ENCODE data around the gene HSPA12B. TPM values are rescaled to one million over a fixed set of nuclear protein-coding genes. Genes with fewer than 3 reads are reported as not detected.

Gene HSPA12B
- polyA plus RNA-seq, 1 of the 3 experiments (the other 2 are of a cell fraction), result 0.46 TPM

GRCh38 chr20:3719046-3719445, 13.4 kb upstream of the HSPA12B start:
- no peaks in the 10 kb centered on the region for H3K4me1 ChIP-seq (ENCODE audit: control insufficient read depth in 1 of 2, insufficient read depth in 2 of 2, low read depth in 1 of 2, low read length in 1 of 2)
- ChIA-PET POLR2A (no interaction called here), CTCF (interaction anchor here (1.5 to 4.1 kb wide), 6 partner anchors 8 to 156 kb away, joined by 6 to 60 read pairs (median 10); no protein-coding TSS in a partner anchor)
- H3K9me3 ChIP-seq, result no peaks in the 10 kb centered on the region
- H3F3A ChIP-seq (replicated peaks; ENCODE audit: insufficient read depth), result no peaks in the 10 kb centered on the region
- no peaks in the 10 kb centered on the region for H3K9me2 ChIP-seq
- H2AFZ ChIP-seq (ENCODE audit: low read depth), result no peak overlapping the region
- no peak overlapping the region for H3K4me2 ChIP-seq
- no peak overlapping the region for H3K27ac ChIP-seq (ENCODE audit: low read depth in 2 of 2, low read length in 1 of 2)
- H3K79me2 ChIP-seq (ENCODE audit: insufficient read depth), result no peaks in the 10 kb centered on the region
- no peak overlapping the region for H3K4me3 ChIP-seq (ENCODE audit: low read depth in 2 of 2, low read length in 1 of 2)
- no peaks in the 10 kb centered on the region for H4K20me1 ChIP-seq (ENCODE audit: insufficient read depth)
- DNase-seq, result no peak
- WGBS (ENCODE audit: low lambda C conversion rate), result 73% methylated on average over 4 of the region's 4 CpGs
- H3K27me3 ChIP-seq (ENCODE audit: insufficient read depth), result peaks cover 9% of the 10 kb centered on the region; the same call in 1 of the 2 replicates
- H3K9ac ChIP-seq, result no peak overlapping the region
- TF ChIP-seq ZBTB33 (IDR thresholded peaks at IDR 0.05; ENCODE audit: borderline replicate concordance, low read depth) (no peak), NRF1 (IDR thresholded peaks at IDR 0.05; ENCODE audit: low read depth, low read length) (no peak), SIN3A (IDR thresholded peaks at IDR 0.05; ENCODE audit: borderline replicate concordance, low read depth, low read length) (no peak), REST (IDR thresholded peaks at IDR 0.05; ENCODE audit: low read depth, low read length) (no peak), RXRA (IDR thresholded peaks at IDR 0.05; ENCODE audit: borderline replicate concordance, low read depth) (no peak), CTCF (IDR thresholded peaks at IDR 0.05) (no peak), JUND (IDR thresholded peaks at IDR 0.05) (no peak), MAX (IDR thresholded peaks at IDR 0.05; ENCODE audit: low read depth) (no peak), POLR2AphosphoS5 (IDR thresholded peaks at IDR 0.05; ENCODE audit: low read depth, low read length) (no peak), MXI1 (IDR thresholded peaks at IDR 0.05; ENCODE audit: low read depth, low read length) (no peak), RAD21 (IDR thresholded peaks at IDR 0.05; ENCODE audit: low read length) (no peak), TCF12 (IDR thresholded peaks at IDR 0.05) (no peak), CHD2 (IDR thresholded peaks at IDR 0.05; ENCODE audit: low read length, partially characterized antibody) (no peak), RCOR1 (IDR thresholded peaks at IDR 0.05; ENCODE audit: low read length) (no peak), FOXJ3 (CRISPR knock-in tag; IDR thresholded peaks at IDR 0.05) (no peak), TEAD4 (IDR thresholded peaks at IDR 0.05; ENCODE audit: borderline replicate concordance, insufficient read depth) (no peak)
- H3K36me3 ChIP-seq (replicated peaks in 1 of 2; ENCODE audit: control insufficient read depth in 1 of 2, insufficient read depth in 2 of 2, low read length in 1 of 2), result no peaks in the 10 kb centered on the region
